Ishikawa (cell line): ENCODE results near the gene RGS14.

Experiments
- CEBPB ChIP-seq: IDR thresholded peaks from 2 replicates; pipeline ENCODE4 v1.6.1; 2012
- CREB1 ChIP-seq: IDR thresholded peaks from 2 replicates; pipeline ENCODE4 v1.6.1; 2012; ENCODE audit warnings: low read depth
- EGR1 ChIP-seq: IDR thresholded peaks from 2 replicates; pipeline ENCODE4 v1.6.1; 2012
- EP300 ChIP-seq: IDR thresholded peaks from 2 replicates; pipeline ENCODE4 v1.6.1; 2012; ENCODE audit warnings: borderline replicate concordance
- FOXM1 ChIP-seq: IDR thresholded peaks from 2 replicates; pipeline ENCODE4 v1.6.1; 2012; ENCODE audit warnings: low read depth, borderline replicate concordance
- NFIC ChIP-seq: IDR thresholded peaks from 2 replicates; pipeline ENCODE4 v1.6.1; 2012
- RAD21 ChIP-seq: IDR thresholded peaks from 2 replicates; pipeline ENCODE4 v1.6.1; 2012; ENCODE audit warnings: low read depth
- TAF1 ChIP-seq: IDR thresholded peaks from 2 replicates; pipeline ENCODE4 v1.6.1; 2012; ENCODE audit warnings: low read depth, mild to moderate bottlenecking
- TCF12 ChIP-seq: IDR thresholded peaks from 2 replicates; pipeline ENCODE4 v1.6.1; 2012; ENCODE audit warnings: low read depth
- TEAD4 ChIP-seq: IDR thresholded peaks from 2 replicates; pipeline ENCODE4 v1.6.1; 2012
- YY1 ChIP-seq: IDR thresholded peaks from 2 replicates; pipeline ENCODE4 v1.6.1; 2012; ENCODE audit warnings: low read depth
- ZBTB7A ChIP-seq: IDR thresholded peaks from 2 replicates; pipeline ENCODE4 v1.6.1; 2012; ENCODE audit warnings: low read depth
- TF ChIP-seq, protein P1 (sequence below): IDR thresholded peaks from 2 replicates; pipeline ENCODE4 v1.6.1; 2012; ENCODE audit warnings: low read depth, mild to moderate bottlenecking
- TF ChIP-seq, protein P2 (sequence below): IDR thresholded peaks from 2 replicates; pipeline ENCODE4 v1.6.1; 2012
- TF ChIP-seq, protein P3 (sequence below): IDR thresholded peaks from 2 replicates; pipeline ENCODE4 v1.6.1; 2012

Gene RGS14

DNA sequence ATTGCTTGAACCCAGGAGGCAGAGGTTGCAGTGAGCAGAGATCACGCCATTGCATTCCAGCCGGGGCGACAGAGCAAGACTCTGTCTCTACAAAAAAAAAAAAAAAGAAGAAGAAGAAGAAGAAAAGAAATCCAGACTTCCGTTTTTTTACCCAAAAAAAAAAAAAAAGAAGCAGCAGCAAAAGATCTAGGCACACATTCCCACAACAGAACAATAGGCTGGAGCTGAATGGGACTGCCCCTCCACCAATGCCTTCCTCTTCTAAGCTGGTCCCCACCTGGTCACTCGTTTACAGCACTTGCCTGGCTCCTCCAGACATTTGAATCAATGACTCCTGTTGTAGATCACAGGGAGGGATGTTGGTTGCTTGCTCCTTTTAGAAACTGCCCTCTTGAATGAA, 4.6 kb upstream of the RGS14 start:
- TF ChIP-seq, protein P1, sequence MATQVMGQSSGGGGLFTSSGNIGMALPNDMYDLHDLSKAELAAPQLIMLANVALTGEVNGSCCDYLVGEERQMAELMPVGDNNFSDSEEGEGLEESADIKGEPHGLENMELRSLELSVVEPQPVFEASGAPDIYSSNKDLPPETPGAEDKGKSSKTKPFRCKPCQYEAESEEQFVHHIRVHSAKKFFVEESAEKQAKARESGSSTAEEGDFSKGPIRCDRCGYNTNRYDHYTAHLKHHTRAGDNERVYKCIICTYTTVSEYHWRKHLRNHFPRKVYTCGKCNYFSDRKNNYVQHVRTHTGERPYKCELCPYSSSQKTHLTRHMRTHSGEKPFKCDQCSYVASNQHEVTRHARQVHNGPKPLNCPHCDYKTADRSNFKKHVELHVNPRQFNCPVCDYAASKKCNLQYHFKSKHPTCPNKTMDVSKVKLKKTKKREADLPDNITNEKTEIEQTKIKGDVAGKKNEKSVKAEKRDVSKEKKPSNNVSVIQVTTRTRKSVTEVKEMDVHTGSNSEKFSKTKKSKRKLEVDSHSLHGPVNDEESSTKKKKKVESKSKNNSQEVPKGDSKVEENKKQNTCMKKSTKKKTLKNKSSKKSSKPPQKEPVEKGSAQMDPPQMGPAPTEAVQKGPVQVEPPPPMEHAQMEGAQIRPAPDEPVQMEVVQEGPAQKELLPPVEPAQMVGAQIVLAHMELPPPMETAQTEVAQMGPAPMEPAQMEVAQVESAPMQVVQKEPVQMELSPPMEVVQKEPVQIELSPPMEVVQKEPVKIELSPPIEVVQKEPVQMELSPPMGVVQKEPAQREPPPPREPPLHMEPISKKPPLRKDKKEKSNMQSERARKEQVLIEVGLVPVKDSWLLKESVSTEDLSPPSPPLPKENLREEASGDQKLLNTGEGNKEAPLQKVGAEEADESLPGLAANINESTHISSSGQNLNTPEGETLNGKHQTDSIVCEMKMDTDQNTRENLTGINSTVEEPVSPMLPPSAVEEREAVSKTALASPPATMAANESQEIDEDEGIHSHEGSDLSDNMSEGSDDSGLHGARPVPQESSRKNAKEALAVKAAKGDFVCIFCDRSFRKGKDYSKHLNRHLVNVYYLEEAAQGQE, result no peak
- TF ChIP-seq ZBTB7A, result no peak
- TF ChIP-seq CEBPB, result no peak
- no peak for TF ChIP-seq NFIC
- no peak for TF ChIP-seq YY1
- no peak for TF ChIP-seq RAD21
- no peak for TF ChIP-seq EP300
- TF ChIP-seq, protein P2, sequence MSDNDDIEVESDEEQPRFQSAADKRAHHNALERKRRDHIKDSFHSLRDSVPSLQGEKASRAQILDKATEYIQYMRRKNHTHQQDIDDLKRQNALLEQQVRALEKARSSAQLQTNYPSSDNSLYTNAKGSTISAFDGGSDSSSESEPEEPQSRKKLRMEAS, result no peak
- TF ChIP-seq CREB1, result no peak
- TF ChIP-seq, protein P3, sequence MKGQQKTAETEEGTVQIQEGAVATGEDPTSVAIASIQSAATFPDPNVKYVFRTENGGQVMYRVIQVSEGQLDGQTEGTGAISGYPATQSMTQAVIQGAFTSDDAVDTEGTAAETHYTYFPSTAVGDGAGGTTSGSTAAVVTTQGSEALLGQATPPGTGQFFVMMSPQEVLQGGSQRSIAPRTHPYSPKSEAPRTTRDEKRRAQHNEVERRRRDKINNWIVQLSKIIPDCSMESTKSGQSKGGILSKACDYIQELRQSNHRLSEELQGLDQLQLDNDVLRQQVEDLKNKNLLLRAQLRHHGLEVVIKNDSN, result no peak
- TF ChIP-seq TEAD4, result no peak
- no peak for TF ChIP-seq TAF1
- no peak for TF ChIP-seq FOXM1
- TF ChIP-seq TCF12, result no peak
- no peak for TF ChIP-seq EGR1

DNA sequence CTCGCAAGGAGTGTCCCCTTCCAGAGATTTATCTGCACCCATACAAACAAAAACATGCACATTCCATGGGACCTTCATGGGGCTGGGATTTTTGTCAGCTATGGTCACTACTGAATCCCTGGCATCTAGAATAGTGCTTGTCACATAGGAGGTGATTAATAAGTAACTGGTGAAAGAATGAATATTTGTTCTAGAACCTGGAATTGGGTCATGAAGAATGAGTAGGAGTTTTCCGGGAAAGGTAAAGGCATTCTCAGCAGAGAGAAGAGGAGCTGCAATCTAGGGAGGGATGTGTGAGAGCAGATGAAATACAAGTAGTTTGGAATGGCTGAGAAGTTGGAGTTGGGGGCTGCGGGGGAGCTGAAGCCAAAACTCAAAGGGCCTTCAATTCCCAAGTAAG, 3.5 kb upstream of the RGS14 start:
- no peak for TF ChIP-seq FOXM1
- TF ChIP-seq EGR1, result no peak
- no peak for TF ChIP-seq YY1
- TF ChIP-seq, protein P2, result no peak
- no peak for TF ChIP-seq TCF12
- TF ChIP-seq TEAD4, result no peak
- no peak for TF ChIP-seq EP300
- TF ChIP-seq CEBPB, result no peak
- TF ChIP-seq, protein P3, result no peak
- TF ChIP-seq, protein P1, result no peak

DNA sequence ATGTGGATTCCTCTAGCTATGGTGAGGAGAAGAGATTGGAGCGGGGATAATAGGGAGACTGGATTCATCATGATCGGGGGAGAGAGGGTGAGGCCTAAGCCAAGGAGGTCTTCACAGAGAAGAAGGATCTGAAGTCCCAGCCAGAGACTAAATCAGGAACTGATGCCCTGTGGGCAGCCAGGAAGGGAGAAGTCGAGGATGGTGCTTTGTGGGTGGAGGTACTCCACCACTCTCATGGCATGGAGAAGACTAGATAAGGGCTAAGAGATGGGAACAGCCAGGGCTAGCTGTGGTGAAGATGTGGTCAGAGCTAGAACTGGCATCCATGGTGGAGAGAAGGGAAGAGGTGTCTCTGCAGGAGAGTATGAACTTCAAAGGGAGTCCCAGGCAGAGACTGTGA, 3.0 kb upstream of the RGS14 start:
- TF ChIP-seq NFIC (no peak), CREB1 (no peak), ZBTB7A (no peak), TCF12 (no peak), RAD21 (no peak), TEAD4 (no peak), EP300 (no peak), FOXM1 (no peak), CEBPB (no peak), YY1 (no peak), EGR1 (no peak), TAF1 (no peak)
- TF ChIP-seq, protein P1, result no peak
- TF ChIP-seq, protein P3, result no peak
- TF ChIP-seq, protein P2, result no peak
